Measurements from ENCODE around the gene THSD4.

The THSD4 gene

DNA sequence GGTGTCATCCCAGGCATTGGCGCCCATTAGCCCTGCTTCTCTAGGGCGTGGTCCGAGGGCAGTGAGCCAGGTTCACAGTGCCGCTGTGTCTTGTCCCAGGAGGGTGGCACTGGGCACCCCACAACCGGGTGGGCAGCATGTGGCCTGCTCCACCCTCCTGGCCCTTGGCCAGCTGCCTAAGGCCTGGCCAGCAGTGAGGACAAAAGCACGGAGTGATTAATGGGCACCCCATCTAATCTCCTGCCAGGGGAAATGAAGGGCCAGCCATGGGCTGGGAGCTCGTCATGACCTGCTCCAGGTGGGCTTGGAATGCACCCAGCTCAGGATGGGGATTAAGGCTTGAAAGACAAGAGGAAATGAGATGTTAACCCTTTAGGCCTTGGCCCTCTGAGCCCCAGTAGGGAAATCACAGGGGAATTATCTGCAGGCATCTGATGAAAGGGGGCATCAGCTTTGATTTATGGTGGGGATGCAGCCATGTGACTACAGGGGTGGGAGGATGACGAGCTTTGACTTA is 5.2 kb downstream of the THSD4 start:
- DNase-seq (ENCODE audit: low read depth in 1 of 2, low spot score in 1 of 2), result no peak
- H3K4me3 ChIP-seq (replicated peaks; ENCODE audit: insufficient read depth, low read length), result no peak overlapping the region
- H3K27ac ChIP-seq (replicated peaks), result no peak overlapping the region
- TF ChIP-seq CTCF (IDR thresholded peaks at IDR 0.05; ENCODE audit: insufficient read depth, low read length), result no peak
- TF ChIP-seq GABPA (IDR thresholded peaks at IDR 0.05; ENCODE audit: low read depth), result no peak
- no peak for TF ChIP-seq SPI1 (IDR thresholded peaks at IDR 0.05; ENCODE audit: borderline replicate concordance, low read depth)
- TF ChIP-seq POLR2AphosphoS5 (IDR thresholded peaks at IDR 0.05; ENCODE audit: low read depth), result no peak
- no peak for TF ChIP-seq REST (IDR thresholded peaks at IDR 0.05; ENCODE audit: insufficient replicate concordance, low read depth)
- H3K27me3 ChIP-seq (ENCODE audit: insufficient read depth, poor library complexity, severe bottlenecking), result peaks cover 27% of the 10 kb centered on the region

GRCh38 chr15:71121442-71121841 is 6.2 kb downstream of the THSD4 start:
- H3K27me3 ChIP-seq (ENCODE audit: insufficient read depth, poor library complexity, severe bottlenecking), result peaks cover 20% of the 10 kb centered on the region
- H3K27ac ChIP-seq (replicated peaks), result no peak overlapping the region
- DNase-seq (ENCODE audit: low read depth in 1 of 2, low spot score in 1 of 2), result no peak
- H3K4me3 ChIP-seq (replicated peaks; ENCODE audit: insufficient read depth, low read length), result no peak overlapping the region
- no peak for TF ChIP-seq REST (IDR thresholded peaks at IDR 0.05; ENCODE audit: insufficient replicate concordance, low read depth)
- no peak for TF ChIP-seq CTCF (IDR thresholded peaks at IDR 0.05; ENCODE audit: insufficient read depth, low read length)

- Histone ChIP-seq H3K27ac (replicated peaks) (no peak overlapping the region), H3K4me3 (replicated peaks; ENCODE audit: insufficient read depth, low read length) (no peak overlapping the region), H3K27me3 (ENCODE audit: insufficient read depth, poor library complexity, severe bottlenecking) (no peaks in the 10 kb centered on the region)
- DNase-seq (ENCODE audit: low read depth in 1 of 2, low spot score in 1 of 2), result no peak
- no peak for TF ChIP-seq CTCF (IDR thresholded peaks at IDR 0.05; ENCODE audit: insufficient read depth, low read length)
- TF ChIP-seq REST (IDR thresholded peaks at IDR 0.05; ENCODE audit: insufficient replicate concordance, low read depth), result no peak
- no peak for TF ChIP-seq GABPA (IDR thresholded peaks at IDR 0.05; ENCODE audit: low read depth)
- no peak for TF ChIP-seq SPI1 (IDR thresholded peaks at IDR 0.05; ENCODE audit: borderline replicate concordance, low read depth)
- no peak for TF ChIP-seq POLR2AphosphoS5 (IDR thresholded peaks at IDR 0.05; ENCODE audit: low read depth)
These were observed 9.9 kb downstream of the THSD4 start for GRCh38 chr15:71124937-71125790.

Data from HL-60 (cell line).